Measurements from ENCODE around the gene MSH3.
"Not testable (repeated sequence)": the region's sequence is repeated elsewhere in the genome, so short reads cannot be mapped to it uniquely, and the experiment has no call there.

MSH3 gene

DNA sequence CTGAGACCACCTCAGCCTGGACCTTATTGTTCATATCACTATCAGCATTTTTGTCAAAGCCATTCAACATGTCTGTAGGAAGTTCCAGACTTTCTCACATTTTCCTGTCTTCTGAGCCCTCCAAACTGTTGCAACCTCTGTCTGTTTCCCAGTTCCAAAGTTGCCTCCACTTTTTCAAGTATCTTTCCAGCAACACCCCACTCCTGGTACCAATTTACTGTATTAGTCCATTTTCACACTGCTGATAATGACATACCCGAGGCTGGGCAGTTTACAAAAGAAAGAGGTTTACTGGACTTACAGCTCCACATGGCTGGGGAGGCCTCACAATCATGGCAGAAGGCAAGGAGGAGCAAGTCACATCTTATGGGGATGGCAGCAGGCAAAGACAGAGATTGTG is 195.7 kb downstream of the MSH3 start:
- not testable (repeated sequence) for H3K27ac ChIP-seq (ENCODE audit: low read length); H3K4me2 ChIP-seq (ENCODE audit: low read length); H4K20me1 ChIP-seq (ENCODE audit: insufficient read depth, low read length); H3K9ac ChIP-seq (ENCODE audit: low read length); H3K79me2 ChIP-seq (ENCODE audit: low read length); H2AFZ ChIP-seq (ENCODE audit: low read depth, low read length); H3K27me3 ChIP-seq (ENCODE audit: low read depth, low read length); H3K4me3 ChIP-seq (ENCODE audit: low read length); H3K9me3 ChIP-seq (ENCODE audit: insufficient read depth, low read length)
- Histone ChIP-seq H3K36me3 (replicated peaks; ENCODE audit: low read depth, low read length) (peaks cover 12% of the 10 kb centered on the region), H3K4me1 (ENCODE audit: low read length) (peaks cover 18% of the 10 kb centered on the region)

DNA sequence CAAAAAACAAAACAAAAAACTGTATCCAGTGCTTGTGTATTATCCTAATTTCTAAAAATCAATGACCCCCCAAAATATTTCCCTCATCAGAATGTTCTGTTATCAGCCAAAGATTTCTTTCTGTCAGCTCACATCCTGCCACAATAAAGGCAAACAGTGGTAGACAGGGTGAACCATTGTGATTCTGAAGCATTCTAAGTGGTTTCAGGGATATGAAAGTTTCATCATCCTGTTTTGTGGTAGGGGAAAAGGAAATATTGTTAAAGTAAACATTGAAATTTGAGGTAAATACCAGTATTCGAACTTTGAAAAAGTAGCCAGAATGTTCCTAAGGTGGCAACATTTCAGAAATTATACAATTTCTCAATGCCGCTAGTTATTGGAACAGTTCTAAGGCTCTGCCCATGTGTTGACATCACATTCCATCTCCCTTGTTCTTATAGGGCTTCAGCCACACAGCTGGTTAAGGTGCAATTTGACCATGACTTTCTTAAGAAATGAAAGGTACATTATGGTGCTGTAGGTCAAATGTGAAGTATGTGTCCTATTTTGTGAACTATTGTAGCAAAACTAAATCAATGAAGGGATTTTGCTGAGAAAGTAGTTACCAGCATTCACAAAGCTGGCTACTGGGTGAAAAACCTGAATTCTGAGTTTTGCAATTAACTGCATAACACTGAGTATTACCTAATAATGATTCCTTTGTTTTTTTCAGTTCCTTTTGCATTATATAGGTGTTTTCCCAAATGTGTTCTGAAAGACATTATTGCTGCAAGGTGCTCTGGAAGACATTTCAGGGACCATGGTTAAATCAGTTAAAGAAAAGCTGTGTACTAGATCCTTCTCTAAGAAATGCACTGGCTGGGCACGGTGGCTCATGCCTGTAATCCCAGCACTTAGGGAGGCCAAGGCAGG is 198.1 kb downstream of the MSH3 start:
- Histone ChIP-seq H3K9me3 (ENCODE audit: insufficient read depth, low read length) (peaks cover 3% of the 10 kb centered on the region; the same call in 1 of the 2 replicates), H4K20me1 (ENCODE audit: insufficient read depth, low read length) (no peaks in the 10 kb centered on the region), H3K4me1 (ENCODE audit: low read length) (peaks cover 18% of the 10 kb centered on the region), H3K36me3 (replicated peaks; ENCODE audit: low read depth, low read length) (peaks cover 22% of the 10 kb centered on the region), H3K79me2 (ENCODE audit: low read length) (no peaks in the 10 kb centered on the region), H3K4me2 (ENCODE audit: low read length) (peak overlapping the region; percentile 79), H3K9ac (ENCODE audit: low read length) (peak overlapping the region; percentile 16; the same call in 1 of the 2 replicates), H2AFZ (ENCODE audit: low read depth, low read length) (no peak overlapping the region), H3K27me3 (ENCODE audit: low read depth, low read length) (no peaks in the 10 kb centered on the region), H3K27ac (ENCODE audit: low read length) (peak overlapping the region; percentile 79), H3K4me3 (ENCODE audit: low read length) (peak overlapping the region; percentile 22)
- TF ChIP-seq, protein P1, sequence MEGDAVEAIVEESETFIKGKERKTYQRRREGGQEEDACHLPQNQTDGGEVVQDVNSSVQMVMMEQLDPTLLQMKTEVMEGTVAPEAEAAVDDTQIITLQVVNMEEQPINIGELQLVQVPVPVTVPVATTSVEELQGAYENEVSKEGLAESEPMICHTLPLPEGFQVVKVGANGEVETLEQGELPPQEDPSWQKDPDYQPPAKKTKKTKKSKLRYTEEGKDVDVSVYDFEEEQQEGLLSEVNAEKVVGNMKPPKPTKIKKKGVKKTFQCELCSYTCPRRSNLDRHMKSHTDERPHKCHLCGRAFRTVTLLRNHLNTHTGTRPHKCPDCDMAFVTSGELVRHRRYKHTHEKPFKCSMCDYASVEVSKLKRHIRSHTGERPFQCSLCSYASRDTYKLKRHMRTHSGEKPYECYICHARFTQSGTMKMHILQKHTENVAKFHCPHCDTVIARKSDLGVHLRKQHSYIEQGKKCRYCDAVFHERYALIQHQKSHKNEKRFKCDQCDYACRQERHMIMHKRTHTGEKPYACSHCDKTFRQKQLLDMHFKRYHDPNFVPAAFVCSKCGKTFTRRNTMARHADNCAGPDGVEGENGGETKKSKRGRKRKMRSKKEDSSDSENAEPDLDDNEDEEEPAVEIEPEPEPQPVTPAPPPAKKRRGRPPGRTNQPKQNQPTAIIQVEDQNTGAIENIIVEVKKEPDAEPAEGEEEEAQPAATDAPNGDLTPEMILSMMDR (IDR thresholded peaks at IDR 0.05; ENCODE audit: low read depth, low read length), result no peak
- no peak for TF ChIP-seq EZH2phosphoT487 (IDR thresholded peaks at IDR 0.05; ENCODE audit: low read depth)

GRCh38 chr5:80853413-80853812 is 199.0 kb downstream of the MSH3 start:
- H3K79me2 ChIP-seq (ENCODE audit: low read length), result no peaks in the 10 kb centered on the region
- H4K20me1 ChIP-seq (ENCODE audit: insufficient read depth, low read length), result no peaks in the 10 kb centered on the region
- peaks cover 22% of the 10 kb centered on the region for H3K36me3 ChIP-seq (replicated peaks; ENCODE audit: low read depth, low read length)
- H2AFZ ChIP-seq (ENCODE audit: low read depth, low read length), result no peak overlapping the region
- peaks cover 18% of the 10 kb centered on the region for H3K4me1 ChIP-seq (ENCODE audit: low read length)
- H3K27me3 ChIP-seq (ENCODE audit: low read depth, low read length), result no peaks in the 10 kb centered on the region
- no peak overlapping the region; the same call in 1 of the 2 replicates for H3K4me2 ChIP-seq (ENCODE audit: low read length)
- H3K27ac ChIP-seq (ENCODE audit: low read length), result no peak overlapping the region; the same call in 1 of the 2 replicates
- H3K9me3 ChIP-seq (ENCODE audit: insufficient read depth, low read length), result peaks cover 3% of the 10 kb centered on the region; the same call in 1 of the 2 replicates
- TF ChIP-seq, protein P1 (IDR thresholded peaks at IDR 0.05; ENCODE audit: low read depth, low read length), result no peak
- TF ChIP-seq EZH2phosphoT487 (IDR thresholded peaks at IDR 0.05; ENCODE audit: low read depth), result no peak
- no peak overlapping the region for H3K9ac ChIP-seq (ENCODE audit: low read length)
- no peak overlapping the region for H3K4me3 ChIP-seq (ENCODE audit: low read length)

DNA sequence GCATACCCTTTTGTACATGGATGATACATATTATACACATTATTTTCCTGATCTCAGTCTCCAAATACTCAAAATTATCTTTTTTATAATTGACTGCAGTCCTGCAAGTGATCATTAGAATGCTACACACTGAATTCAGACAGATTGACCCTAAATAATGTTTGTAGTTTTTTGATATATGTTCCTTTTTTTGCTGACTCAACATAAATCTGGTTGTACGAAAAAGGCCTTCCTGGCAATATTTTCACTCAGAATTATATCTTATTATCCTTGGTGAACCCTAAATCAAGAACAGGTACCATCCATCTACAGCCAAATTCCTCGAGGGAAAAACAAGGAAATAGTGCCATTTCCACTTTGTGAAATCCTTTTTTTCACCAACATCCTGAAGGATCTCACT is 200.1 kb downstream of the MSH3 start:
- Histone ChIP-seq H2AFZ (ENCODE audit: low read depth, low read length) (no peak overlapping the region), H3K36me3 (replicated peaks; ENCODE audit: low read depth, low read length) (peaks cover 22% of the 10 kb centered on the region), H3K27me3 (ENCODE audit: low read depth, low read length) (no peaks in the 10 kb centered on the region), H3K4me1 (ENCODE audit: low read length) (peaks cover 18% of the 10 kb centered on the region), H3K9ac (ENCODE audit: low read length) (no peak overlapping the region), H3K27ac (ENCODE audit: low read length) (no peak overlapping the region), H4K20me1 (ENCODE audit: insufficient read depth, low read length) (no peaks in the 10 kb centered on the region), H3K4me3 (ENCODE audit: low read length) (no peak overlapping the region), H3K9me3 (ENCODE audit: insufficient read depth, low read length) (peaks cover 3% of the 10 kb centered on the region; the same call in 1 of the 2 replicates), H3K79me2 (ENCODE audit: low read length) (no peaks in the 10 kb centered on the region), H3K4me2 (ENCODE audit: low read length) (no peak overlapping the region)
- no peak for TF ChIP-seq EZH2phosphoT487 (IDR thresholded peaks at IDR 0.05; ENCODE audit: low read depth)
- TF ChIP-seq, protein P1 (IDR thresholded peaks at IDR 0.05; ENCODE audit: low read depth, low read length), result no peak

Data from OCI-LY3 (cell line).